HEK293T (cell line): ENCODE data around the gene SCN8A.

Source experiments
- CTCF ChIA-PET: fragments of 350-600 bp; formaldehyde crosslinking; extraction: SDS; loops from one replicate; lab custom pipeline; 2021; ENCODE audit warnings: antibody characterized with exemption, inconsistent platforms; lab: Yijun Ruan, JAX
- POLR2A ChIA-PET: fragments of 350-600 bp; formaldehyde crosslinking; extraction: SDS; loops from one replicate; lab custom pipeline; 2020; ENCODE audit warnings: antibody characterized with exemption, inconsistent platforms; lab: Yijun Ruan, JAX
- DNase-seq: peaks from one replicate; pipeline ENCODE4 v3.0.0; 2012; ENCODE audit warnings: mixed read lengths; ENCODE audit errors: extremely low spot score
- ARNT ChIP-seq: fragments of 450-650 bp; IDR thresholded peaks from 2 replicates; pipeline ENCODE4 v1.6.1; 2017; ENCODE audit warnings: mild to moderate bottlenecking
- BHLHE40 ChIP-seq: fragments of 450-650 bp; IDR thresholded peaks from 2 replicates; pipeline ENCODE4 v1.6.1; 2016; ENCODE audit warnings: mild to moderate bottlenecking, moderate library complexity, borderline replicate concordance
- CTBP1 ChIP-seq: fragments of 450-650 bp; IDR thresholded peaks from 2 replicates; pipeline ENCODE4 v1.6.1; 2016; ENCODE audit warnings: borderline replicate concordance
- ELF4 ChIP-seq: fragments of 450-650 bp; IDR thresholded peaks from 2 replicates; pipeline ENCODE4 v1.6.1; 2017; ENCODE audit warnings: antibody characterized with exemption
- FOXA1 ChIP-seq: fragments of 450-650 bp; IDR thresholded peaks from 2 replicates; pipeline ENCODE4 v1.6.1; 2016; ENCODE audit warnings: mild to moderate bottlenecking
- FOXK2 ChIP-seq: fragments of 450-650 bp; IDR thresholded peaks from 2 replicates; pipeline ENCODE4 v1.6.1; 2016; ENCODE audit warnings: mild to moderate bottlenecking
- FOXM1 ChIP-seq: fragments of 450-650 bp; IDR thresholded peaks from 2 replicates; pipeline ENCODE4 v1.6.1; 2017; ENCODE audit warnings: mild to moderate bottlenecking, borderline replicate concordance
- HDGF ChIP-seq: fragments of 450-650 bp; IDR thresholded peaks from 2 replicates; pipeline ENCODE4 v1.6.1; 2017; ENCODE audit warnings: antibody characterized with exemption, borderline replicate concordance
- L3MBTL2 ChIP-seq: fragments of 450-650 bp; conservative IDR thresholded peaks from 2 replicates; pipeline ENCODE4 v1.6.1; 2016; ENCODE audit warnings: mild to moderate bottlenecking
- LEF1 ChIP-seq: fragments of 450-650 bp; IDR thresholded peaks from 2 replicates; pipeline ENCODE4 v1.6.1; 2017; ENCODE audit warnings: mild to moderate bottlenecking, borderline replicate concordance
- NFRKB ChIP-seq: fragments of 450-650 bp; IDR thresholded peaks from 2 replicates; pipeline ENCODE4 v1.6.1; 2016; ENCODE audit warnings: mild to moderate bottlenecking, moderate library complexity
- SP1 ChIP-seq: fragments of 450-650 bp; IDR thresholded peaks from 2 replicates; pipeline ENCODE4 v1.6.1; 2017
- SUZ12 ChIP-seq: fragments of 450-650 bp; IDR thresholded peaks from 2 replicates; pipeline ENCODE4 v1.6.1; 2016; ENCODE audit warnings: mild to moderate bottlenecking
- TARDBP ChIP-seq: fragments of 450-650 bp; IDR thresholded peaks from 2 replicates; pipeline ENCODE4 v1.6.1; 2016
- ZNF384 ChIP-seq: fragments of 450-650 bp; IDR thresholded peaks from 2 replicates; pipeline ENCODE4 v1.6.1; 2016
- TF ChIP-seq, protein P1 (sequence below): fragments of 450-650 bp; IDR thresholded peaks from 2 replicates; pipeline ENCODE4 v1.6.1; 2016

The SCN8A gene

DNA sequence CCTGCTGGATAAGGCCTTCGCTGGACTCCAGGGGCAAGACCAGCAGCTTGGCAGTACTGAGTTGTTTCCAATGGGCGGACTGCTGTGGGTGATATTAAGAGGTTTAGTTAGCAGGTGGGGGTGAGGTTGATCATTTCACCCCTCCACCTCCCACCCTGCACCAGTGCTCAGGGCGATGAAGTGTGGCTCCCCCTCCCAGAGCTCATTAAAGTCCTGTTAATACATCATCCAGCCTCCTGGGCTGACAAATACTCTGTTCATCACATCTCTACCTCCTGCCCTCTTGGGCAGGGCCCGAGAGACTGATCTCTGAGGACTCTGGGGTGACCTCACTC is 259.9 kb downstream of the SCN8A start:
- TF ChIP-seq ELF4 (no peak), TARDBP (no peak), NFRKB (no peak), FOXA1 (no peak), CTBP1 (no peak), FOXM1 (no peak), L3MBTL2 (no peak), HDGF (no peak), ARNT (no peak), SUZ12 (no peak), SP1 (no peak), BHLHE40 (no peak), ZNF384 (no peak), FOXK2 (no peak), LEF1 (no peak)
- TF ChIP-seq, protein P1, sequence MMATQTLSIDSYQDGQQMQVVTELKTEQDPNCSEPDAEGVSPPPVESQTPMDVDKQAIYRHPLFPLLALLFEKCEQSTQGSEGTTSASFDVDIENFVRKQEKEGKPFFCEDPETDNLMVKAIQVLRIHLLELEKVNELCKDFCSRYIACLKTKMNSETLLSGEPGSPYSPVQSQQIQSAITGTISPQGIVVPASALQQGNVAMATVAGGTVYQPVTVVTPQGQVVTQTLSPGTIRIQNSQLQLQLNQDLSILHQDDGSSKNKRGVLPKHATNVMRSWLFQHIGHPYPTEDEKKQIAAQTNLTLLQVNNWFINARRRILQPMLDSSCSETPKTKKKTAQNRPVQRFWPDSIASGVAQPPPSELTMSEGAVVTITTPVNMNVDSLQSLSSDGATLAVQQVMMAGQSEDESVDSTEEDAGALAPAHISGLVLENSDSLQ = no peak
- DNase-seq = no peak
- CTCF ChIA-PET = interaction anchor here (1.0 kb wide), 1 partner anchor 12 kb away, joined by 3 read pairs; no protein-coding TSS in a partner anchor
- POLR2A ChIA-PET = no interaction called here

- TF ChIP-seq L3MBTL2 (no peak), CTBP1 (no peak), HDGF (no peak), LEF1 (no peak), BHLHE40 (no peak), SP1 (no peak), FOXM1 (no peak), SUZ12 (no peak), ELF4 (no peak), TARDBP (no peak), FOXA1 (no peak), FOXK2 (no peak), ARNT (no peak), ZNF384 (no peak), NFRKB (no peak)
- TF ChIP-seq, protein P1 = no peak
- DNase-seq = no peak
- CTCF ChIA-PET = interaction anchor here (1.1 kb wide), 1 partner anchor 318 kb away, joined by 3 read pairs; no protein-coding TSS in a partner anchor
- POLR2A ChIA-PET = no interaction called here
Measured at GRCh38 chr12:51851413-51852124, 260.5 kb downstream of the SCN8A start.

DNA sequence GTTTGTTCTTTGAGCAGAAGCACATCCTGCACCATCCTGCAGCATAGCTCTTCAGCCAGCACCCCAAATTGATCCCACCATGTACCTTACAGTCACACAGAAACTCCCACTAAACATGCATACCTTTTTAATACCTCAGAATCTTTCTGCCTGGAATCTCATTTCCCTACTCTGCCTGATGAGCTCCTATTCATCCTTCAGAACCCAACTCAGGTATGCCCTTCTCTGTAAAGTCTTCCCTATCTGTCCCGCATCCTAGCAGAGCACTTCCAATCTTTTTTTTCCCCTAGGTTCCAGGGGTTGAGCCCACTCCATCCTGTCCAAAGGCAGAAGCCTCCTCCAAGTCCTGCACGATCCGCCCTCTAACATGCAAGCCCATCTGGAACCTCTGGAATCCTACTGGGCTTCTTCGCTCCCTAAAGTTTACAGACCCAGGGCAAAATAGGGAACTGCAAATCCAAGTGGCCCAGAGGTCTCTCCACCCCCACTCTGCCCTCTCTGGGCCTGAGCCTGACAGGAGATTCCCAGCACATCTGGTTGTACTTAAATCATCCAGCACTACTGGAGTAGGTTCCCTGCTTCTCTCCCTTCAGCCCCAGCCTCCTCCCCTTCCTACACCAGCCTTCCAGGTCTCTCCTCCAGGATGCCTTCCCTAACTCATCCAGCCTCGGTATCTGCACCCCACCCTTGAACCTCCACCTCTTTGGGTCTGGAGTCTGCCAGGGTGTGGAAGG is 261.5 kb downstream of the SCN8A start:
- no peak for DNase-seq
- TF ChIP-seq LEF1 = no peak
- TF ChIP-seq FOXA1 = no peak
- no peak for TF ChIP-seq NFRKB
- no peak for TF ChIP-seq ARNT
- TF ChIP-seq ZNF384 = no peak
- no peak for TF ChIP-seq CTBP1
- no peak for TF ChIP-seq TARDBP
- TF ChIP-seq, protein P1 = no peak
- POLR2A ChIA-PET = no interaction called here
- CTCF ChIA-PET = interaction anchor here (1.1 kb wide), 1 partner anchor 319 kb away, joined by 3 read pairs; no protein-coding TSS in a partner anchor

DNA sequence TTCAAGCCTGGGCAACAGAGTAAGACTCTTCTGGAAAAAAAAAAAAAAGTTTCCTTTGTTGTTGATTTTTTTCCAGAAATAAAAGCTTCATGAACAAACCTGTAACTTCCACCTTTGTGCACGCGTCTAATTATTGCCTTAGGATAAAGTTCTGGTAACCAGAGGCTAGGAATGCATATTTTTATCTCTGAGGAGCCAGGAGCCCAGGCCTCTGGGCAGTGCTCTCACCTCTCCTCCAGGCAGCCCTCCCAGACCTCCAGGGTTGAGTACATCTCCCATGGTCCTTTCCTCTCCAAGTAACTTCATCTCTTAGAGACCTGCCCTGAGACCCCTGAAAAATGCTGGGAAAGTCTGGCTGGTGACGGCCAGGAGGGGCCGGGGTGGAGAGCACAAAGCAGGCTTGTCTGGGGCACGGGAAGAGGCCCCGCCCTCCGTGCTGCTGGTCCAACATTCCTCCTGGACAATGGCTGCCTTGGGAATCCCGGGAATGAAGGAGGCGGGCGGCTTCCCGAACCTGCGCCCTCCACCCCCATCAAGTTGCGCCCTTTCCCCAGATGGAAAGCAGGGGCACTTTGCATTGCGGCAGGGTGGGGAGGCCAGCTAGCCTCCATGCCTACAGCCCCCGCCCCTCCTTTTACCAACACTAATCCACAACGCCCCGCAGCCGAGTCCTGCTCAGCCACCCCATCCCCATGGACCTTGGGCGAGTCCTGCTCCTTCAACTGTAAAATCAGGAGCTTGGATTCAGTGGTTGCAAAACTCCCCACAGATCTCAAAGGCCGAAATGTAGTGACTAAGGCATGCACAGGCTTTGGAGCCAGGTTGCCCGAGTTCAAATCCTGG is 264.8 kb downstream of the SCN8A start:
- ChIA-PET POLR2A (no interaction called here), CTCF (interaction anchor here (1.5 kb wide), 1 partner anchor 32 kb away, joined by 3 read pairs; no protein-coding TSS in a partner anchor)
- DNase-seq = no peak
- TF ChIP-seq NFRKB = no peak
- no peak for TF ChIP-seq L3MBTL2
- TF ChIP-seq FOXA1 = no peak
- TF ChIP-seq LEF1 = no peak

- no peak for DNase-seq
- TF ChIP-seq ARNT (no peak), TARDBP (no peak), L3MBTL2 (no peak), ZNF384 (no peak)
- CTCF ChIA-PET = no interaction called here
- POLR2A ChIA-PET = no interaction called here
Measured at GRCh38 chr12:51860986-51861385, 270.0 kb downstream of the SCN8A start.
